Nephron progenitor cell (in vitro differentiated cells): ENCODE results near the gene PDE4B.
A peak's percentile ranks its signal among the peaks of the same experiment; 100 is the strongest.
"Not testable (repeated sequence)": the region's sequence is repeated elsewhere in the genome, so short reads cannot be mapped to it uniquely, and the experiment has no call there.

Source experiments
- DNase-seq: peaks from one replicate; pipeline ENCODE4 v3.0.0; 2021
- H3K27ac Mint-ChIP-seq: 2 replicates; pipeline ENCODE4 v1.8.0; 2021; ENCODE audit warnings: mild to moderate bottlenecking, moderate library complexity, mixed read lengths
- H3K27me3 Mint-ChIP-seq: 2 replicates; pipeline ENCODE4 v1.8.0; 2021; ENCODE audit warnings: mild to moderate bottlenecking, low read depth, mixed read lengths; ENCODE audit not compliant: poor library complexity
- H3K36me3 Mint-ChIP-seq: 2 replicates; pipeline ENCODE4 v1.8.0; 2021; ENCODE audit warnings: low read depth, mixed read lengths
- H3K4me1 Mint-ChIP-seq: 2 replicates; pipeline ENCODE4 v1.8.0; 2021; ENCODE audit warnings: mixed read lengths
- H3K4me3 Mint-ChIP-seq: 2 replicates; pipeline ENCODE4 v1.8.0; 2021; ENCODE audit warnings: mild to moderate bottlenecking, moderate library complexity, mixed read lengths
- H3K9me3 Mint-ChIP-seq: 2 replicates; pipeline ENCODE4 v1.8.0; 2021; ENCODE audit warnings: mild to moderate bottlenecking, moderate library complexity, mixed read lengths
- TF ChIP-seq, protein P1 (sequence below): fragments of 200-600 bp; sonication (generic); IDR thresholded peaks from 2 replicates; pipeline ENCODE4 v1.5.0; 2021; ENCODE audit warnings: antibody characterized with exemption

Gene PDE4B

DNA sequence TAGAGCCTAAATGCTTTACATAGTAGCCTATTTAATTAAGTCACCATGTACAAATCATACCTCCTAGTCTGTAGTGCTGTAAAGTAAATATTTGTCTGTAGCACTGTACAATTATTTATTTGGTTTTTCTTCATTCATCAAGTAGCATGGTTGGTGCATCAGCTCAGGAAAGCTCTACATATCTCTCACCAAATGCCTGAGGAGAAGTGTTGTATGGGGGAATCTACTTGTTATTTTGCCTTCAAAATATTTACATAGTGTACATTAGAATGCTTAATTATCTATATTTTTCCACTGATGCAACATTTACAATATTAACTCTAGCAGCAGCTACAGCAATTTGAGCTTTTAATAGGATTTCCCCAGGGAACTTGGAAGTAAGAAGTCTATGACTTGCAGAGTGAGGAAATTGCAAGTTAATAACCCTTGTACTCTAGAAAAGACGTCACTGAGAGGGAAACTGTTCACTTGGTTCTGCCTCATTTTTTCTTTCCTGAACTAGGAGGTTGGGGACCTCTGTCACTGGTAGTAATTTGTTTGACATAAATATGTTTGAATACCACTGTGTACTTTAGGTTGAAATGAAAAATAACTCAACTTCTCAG is 207.4 kb downstream of the PDE4B start:
- Mint-ChIP-seq H3K4me3 (no peak overlapping the region), H3K27ac (no peak overlapping the region), H3K9me3 (no peaks in the 10 kb centered on the region), H3K36me3 (no peaks in the 10 kb centered on the region), H3K27me3 (peaks cover 31% of the 10 kb centered on the region), H3K4me1 (no peaks in the 10 kb centered on the region)
- TF ChIP-seq, protein P1, sequence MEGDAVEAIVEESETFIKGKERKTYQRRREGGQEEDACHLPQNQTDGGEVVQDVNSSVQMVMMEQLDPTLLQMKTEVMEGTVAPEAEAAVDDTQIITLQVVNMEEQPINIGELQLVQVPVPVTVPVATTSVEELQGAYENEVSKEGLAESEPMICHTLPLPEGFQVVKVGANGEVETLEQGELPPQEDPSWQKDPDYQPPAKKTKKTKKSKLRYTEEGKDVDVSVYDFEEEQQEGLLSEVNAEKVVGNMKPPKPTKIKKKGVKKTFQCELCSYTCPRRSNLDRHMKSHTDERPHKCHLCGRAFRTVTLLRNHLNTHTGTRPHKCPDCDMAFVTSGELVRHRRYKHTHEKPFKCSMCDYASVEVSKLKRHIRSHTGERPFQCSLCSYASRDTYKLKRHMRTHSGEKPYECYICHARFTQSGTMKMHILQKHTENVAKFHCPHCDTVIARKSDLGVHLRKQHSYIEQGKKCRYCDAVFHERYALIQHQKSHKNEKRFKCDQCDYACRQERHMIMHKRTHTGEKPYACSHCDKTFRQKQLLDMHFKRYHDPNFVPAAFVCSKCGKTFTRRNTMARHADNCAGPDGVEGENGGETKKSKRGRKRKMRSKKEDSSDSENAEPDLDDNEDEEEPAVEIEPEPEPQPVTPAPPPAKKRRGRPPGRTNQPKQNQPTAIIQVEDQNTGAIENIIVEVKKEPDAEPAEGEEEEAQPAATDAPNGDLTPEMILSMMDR = no peak
- no peak for DNase-seq

- TF ChIP-seq, protein P1 = no peak
- H3K27ac Mint-ChIP-seq = no peak overlapping the region
- H3K4me3 Mint-ChIP-seq = no peak overlapping the region
- no peaks in the 10 kb centered on the region for H3K9me3 Mint-ChIP-seq
- no peak for DNase-seq
- H3K4me1 Mint-ChIP-seq = no peaks in the 10 kb centered on the region
- no peaks in the 10 kb centered on the region for H3K36me3 Mint-ChIP-seq
- H3K27me3 Mint-ChIP-seq = peaks cover 58% of the 10 kb centered on the region
These were observed 211.0 kb downstream of the PDE4B start for GRCh38 chr1:66003690-66004089.

- H3K4me1 Mint-ChIP-seq, H3K27ac Mint-ChIP-seq: not testable (repeated sequence)
These were observed 213.8 kb downstream of the PDE4B start for GRCh38 chr1:66006534-66006933.

GRCh38 chr1:66012106-66012784 is 219.6 kb downstream of the PDE4B start:
- no peak overlapping the region for H3K27ac Mint-ChIP-seq
- no peak for DNase-seq
- no peak overlapping the region for H3K4me3 Mint-ChIP-seq
- H3K4me1 Mint-ChIP-seq = no peaks in the 10 kb centered on the region
- TF ChIP-seq, protein P1 = no peak
- no peaks in the 10 kb centered on the region for H3K9me3 Mint-ChIP-seq
- H3K27me3 Mint-ChIP-seq = peaks cover 30% of the 10 kb centered on the region
- no peaks in the 10 kb centered on the region for H3K36me3 Mint-ChIP-seq

More at GRCh38 chr1:66006534-66006933, 213.8 kb downstream of the PDE4B start:
- not testable (repeated sequence) for H3K9me3 Mint-ChIP-seq, H3K36me3 Mint-ChIP-seq, DNase-seq, H3K4me3 Mint-ChIP-seq
- H3K27me3 Mint-ChIP-seq = peaks cover 52% of the 10 kb centered on the region

- peaks cover 22% of the 10 kb centered on the region for H3K27me3 Mint-ChIP-seq
- TF ChIP-seq, protein P1 = no peak
- H3K9me3 Mint-ChIP-seq = no peaks in the 10 kb centered on the region
- no peaks in the 10 kb centered on the region for H3K36me3 Mint-ChIP-seq
- H3K27ac Mint-ChIP-seq = no peak overlapping the region
- H3K4me1 Mint-ChIP-seq = no peaks in the 10 kb centered on the region
- H3K4me3 Mint-ChIP-seq = no peak overlapping the region
- no peak for DNase-seq
These were observed 220.7 kb downstream of the PDE4B start for GRCh38 chr1:66013371-66013770.

DNA sequence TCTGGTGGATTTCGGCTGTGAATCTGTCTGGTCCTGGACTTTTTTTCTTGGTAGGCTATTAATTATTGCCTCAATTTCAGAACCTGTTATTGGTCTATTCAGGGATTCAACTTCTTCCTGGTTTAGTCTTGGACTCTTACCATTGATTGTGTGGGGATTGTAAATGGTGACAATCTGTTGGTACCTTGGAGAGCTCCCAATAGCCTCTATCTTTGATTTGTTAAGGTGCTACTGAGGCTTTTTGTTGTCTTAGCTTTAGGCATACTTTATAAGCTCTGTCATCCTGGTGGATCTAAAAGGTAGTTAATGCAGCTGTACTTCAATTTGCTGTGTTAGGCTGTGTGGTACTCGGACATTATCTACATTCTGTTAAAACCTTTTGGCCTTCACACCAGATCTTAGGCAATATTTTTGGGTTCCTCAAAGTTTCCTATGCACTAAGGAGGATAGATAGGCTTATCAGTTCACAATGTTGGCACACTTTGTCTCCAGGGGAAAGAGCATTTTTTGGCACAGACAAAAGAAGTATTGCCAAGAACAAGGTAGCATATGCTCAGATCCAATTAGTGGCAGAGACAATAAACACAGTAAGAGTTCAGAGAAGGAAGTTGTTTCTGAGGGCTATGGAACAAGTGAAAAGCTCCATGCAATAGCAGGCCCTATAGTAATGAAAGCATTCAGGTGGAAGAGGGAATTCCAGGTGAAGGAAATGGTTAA is 230.4 kb downstream of the PDE4B start:
- H3K4me1 Mint-ChIP-seq = no peaks in the 10 kb centered on the region
- peak; percentile 8 for DNase-seq
- no peaks in the 10 kb centered on the region for H3K36me3 Mint-ChIP-seq
- no peaks in the 10 kb centered on the region for H3K9me3 Mint-ChIP-seq
- no peak overlapping the region for H3K4me3 Mint-ChIP-seq
- no peaks in the 10 kb centered on the region for H3K27me3 Mint-ChIP-seq
- H3K27ac Mint-ChIP-seq = no peak overlapping the region
- TF ChIP-seq, protein P1 = no peak
